Hematopoietic multipotent progenitor cell treated with erythropoietin and hydrocortisone succinate and interleukin-3 and kit ligand, for 15 days (in vitro differentiated cells): ENCODE data around the gene VGF.
A peak's percentile ranks its signal among the peaks of the same experiment; 100 is the strongest.

ENCODE experiments used
- DNase-seq: peaks from one replicate; pipeline ENCODE4 v3.0.0-alpha.2; 2015; ENCODE audit warnings: low spot score

Gene VGF

DNA sequence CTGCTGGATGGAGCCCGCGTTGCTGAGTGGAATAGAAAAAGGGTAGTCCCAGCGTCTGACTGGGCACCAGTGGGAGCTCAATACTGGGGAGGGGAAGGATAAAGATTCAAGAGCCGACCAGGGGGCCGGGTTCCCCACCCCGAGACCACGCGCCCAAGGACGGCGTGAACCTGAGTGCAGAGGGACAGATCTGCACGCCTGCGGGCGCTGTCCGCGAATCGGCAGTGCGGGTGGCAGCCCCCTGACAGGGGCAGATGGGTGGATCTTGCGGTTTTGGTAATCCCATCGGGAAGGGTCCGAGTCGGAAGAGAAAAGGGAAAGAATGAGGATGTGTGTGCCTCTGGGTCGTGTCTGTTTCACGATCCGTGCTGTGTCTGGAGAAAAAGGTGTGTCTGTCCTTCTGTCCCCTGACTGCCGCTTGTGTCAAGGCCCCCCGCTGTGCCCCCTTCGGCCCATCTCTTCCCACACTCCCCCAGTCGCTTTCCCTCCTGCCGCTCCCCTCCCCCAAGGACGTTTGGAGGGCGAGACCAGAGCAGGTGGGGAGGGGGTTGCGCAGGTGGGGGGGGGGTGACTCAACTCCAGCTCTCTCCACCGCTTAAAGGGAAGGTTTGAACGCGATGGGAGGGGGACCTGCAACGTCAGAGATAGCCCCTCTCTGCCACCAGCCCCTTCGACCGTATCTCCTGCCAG, 734 bp upstream of the VGF start:
- no peak for DNase-seq

DNA sequence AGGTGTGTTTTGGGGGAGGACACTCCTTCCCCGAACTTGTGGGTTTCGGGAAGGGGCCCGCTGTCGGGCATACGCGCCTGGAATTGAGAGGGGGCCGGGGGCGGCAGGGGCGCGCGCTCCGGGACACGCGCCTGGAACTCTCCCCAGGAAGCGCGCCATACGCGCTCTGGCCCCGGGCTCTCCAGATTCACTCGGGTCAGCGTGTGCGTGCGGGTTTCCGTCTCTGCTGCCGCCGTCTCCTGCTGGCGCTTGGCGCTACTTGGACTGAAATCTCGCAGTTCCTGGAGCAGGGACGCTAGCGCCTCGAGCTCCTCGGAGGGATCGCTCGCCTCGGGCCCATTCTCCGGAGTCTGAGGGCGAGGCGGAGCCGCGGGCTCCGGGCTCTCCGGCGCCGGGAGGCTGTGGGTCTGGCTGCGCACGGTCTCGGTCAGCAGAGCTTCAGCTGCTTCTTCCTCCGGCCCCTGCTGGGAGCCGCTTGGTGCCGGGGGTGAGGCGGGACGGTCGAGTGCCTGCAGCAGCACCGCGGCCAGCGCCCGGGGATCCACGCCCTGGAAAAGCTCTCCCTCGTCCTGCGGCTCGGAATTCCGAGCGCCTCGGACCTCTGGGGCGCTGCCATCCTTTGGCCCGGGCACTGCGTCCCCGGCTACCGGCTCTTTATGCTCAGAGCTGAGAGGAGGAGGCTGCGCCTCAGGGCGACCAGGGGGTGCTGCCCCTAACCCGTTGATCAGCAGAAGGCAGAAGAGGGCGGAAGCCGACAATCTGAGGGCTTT, 1.1 kb downstream of the VGF start:
- DNase-seq = no peak

DNA sequence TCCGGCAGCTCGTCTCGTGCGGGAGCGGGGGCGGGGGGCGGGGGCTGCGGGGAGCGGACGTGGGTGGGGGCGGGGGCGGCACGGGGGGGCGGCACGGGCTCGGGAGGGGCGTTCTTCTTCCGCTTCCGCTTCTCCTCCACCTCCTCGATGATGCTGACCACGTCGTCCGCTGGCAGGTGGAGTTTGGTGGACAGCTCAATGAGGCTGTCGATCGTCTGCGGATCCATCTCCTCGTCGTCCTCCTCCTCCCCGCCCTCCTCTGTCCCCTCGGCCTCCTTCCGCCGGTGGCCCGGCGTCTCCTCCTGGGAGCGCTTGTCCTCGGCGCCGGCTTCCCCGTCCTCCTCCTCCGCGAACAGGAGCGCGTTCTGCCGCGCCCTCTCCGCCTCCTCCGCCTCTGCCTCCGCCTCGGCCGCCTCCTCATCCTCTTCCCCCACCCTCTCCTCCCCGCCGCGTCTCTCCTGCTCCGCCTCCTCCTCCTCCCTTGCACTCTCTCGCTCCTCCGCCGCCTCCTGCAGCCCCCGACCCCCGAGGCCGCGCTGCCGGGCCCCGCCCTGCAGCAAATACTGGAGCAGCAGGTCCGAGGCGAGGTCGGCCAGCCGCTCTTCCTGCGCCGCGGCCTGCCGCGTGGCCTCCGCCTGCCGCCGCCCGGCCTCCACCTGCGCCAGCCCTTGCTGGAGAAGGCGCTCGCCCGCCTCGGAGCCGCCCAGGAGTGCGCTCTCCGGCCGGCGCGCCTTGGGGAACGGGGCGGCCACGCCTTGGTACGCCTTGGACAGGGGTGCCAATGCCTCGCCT, 1.9 kb downstream of the VGF start:
- no peak for DNase-seq

DNA sequence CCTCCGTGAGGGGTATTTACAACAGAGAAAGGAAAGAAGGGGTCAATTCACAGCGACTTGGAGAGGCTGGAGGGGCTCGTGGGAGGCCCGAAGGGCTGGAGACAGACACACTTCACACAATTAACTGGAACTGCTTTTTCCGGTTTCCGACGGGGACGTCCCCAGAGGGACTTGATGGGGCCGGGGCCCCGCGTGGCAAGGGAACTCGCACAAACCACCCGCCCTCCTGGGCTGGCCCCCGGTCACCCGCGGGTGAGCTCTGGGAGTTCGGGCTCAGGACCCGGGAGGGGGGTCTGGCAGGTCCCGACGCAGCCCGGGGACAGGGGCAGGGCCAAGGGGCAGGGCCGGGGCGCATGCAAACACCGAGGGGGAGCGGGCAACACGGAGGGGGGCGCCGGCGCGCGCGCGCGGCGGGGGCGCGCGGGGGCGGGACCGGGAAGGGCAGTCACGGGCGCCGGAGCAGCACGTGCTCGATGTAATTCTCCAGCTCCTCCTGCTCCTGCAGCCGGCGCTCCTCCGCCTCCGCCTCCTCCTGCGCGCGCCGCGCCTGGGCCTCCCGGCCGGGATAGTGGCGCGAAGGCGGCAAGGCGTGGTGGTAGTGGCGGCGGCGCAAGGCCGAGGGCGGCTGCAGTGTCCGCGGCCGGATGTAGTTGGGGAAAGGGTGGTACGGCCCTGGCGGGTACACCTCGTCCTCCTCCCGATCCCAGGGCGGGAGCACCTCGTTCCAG, 2.7 kb downstream of the VGF start:
- no peak for DNase-seq

DNA sequence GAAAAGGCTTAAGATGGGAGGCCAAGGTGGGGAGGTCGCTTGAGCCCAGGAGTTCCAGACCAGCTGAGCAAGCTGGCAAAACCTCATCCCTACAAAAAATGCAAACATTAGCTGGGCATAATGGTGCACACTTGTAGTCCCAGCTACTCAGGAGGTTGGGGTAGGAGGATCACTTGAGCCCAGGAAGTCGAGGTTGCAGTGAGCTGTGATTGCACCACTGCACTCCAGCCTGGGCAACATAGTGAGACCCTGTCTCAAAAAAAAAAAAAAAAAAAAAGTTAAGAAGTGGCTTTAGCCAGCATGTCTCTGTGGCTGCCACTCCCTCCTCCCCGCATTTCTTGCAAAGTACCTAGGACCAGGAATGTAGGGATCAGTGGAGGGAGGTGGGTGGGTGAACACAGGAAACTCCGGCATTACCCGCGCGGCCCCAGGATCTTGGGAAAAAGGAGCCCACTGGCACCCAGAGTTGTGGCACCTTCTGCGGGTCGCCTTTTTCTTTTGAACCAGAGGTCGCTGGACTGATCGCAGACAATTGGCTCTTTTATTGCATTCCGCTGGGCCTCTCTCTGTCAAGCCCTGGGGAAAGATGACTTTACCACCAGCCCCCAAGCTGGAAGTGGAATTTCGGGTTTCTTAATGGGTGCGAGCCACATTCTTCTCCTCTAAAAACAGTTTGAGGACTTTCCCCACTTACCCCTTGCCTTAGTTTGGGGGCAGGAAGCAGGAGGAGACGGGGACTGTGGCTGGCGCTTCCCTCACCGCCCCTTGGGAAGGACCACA, 3.5 kb downstream of the VGF start:
- DNase-seq = no peak

DNA sequence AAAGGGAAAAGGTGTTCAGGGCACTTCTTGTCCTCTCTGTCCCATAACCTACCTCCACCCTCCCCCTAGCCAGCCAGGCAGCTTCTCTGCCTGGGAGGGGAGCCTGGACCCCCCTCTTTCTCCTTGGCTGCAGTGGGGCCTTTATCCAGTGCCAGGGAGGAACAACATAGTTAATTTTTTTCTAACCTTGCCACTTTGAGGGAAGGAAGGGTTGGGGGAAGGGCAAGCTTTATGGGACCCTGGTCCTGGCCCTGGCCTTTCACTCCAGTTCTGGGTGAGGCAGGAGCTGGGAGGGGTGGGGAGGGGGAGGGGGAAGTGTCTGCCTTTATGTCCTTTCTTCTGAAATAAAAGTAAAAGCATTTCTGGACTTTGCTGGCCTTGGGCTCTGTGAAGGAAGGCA, 4.5 kb downstream of the VGF start:
- DNase-seq = no peak

DNA sequence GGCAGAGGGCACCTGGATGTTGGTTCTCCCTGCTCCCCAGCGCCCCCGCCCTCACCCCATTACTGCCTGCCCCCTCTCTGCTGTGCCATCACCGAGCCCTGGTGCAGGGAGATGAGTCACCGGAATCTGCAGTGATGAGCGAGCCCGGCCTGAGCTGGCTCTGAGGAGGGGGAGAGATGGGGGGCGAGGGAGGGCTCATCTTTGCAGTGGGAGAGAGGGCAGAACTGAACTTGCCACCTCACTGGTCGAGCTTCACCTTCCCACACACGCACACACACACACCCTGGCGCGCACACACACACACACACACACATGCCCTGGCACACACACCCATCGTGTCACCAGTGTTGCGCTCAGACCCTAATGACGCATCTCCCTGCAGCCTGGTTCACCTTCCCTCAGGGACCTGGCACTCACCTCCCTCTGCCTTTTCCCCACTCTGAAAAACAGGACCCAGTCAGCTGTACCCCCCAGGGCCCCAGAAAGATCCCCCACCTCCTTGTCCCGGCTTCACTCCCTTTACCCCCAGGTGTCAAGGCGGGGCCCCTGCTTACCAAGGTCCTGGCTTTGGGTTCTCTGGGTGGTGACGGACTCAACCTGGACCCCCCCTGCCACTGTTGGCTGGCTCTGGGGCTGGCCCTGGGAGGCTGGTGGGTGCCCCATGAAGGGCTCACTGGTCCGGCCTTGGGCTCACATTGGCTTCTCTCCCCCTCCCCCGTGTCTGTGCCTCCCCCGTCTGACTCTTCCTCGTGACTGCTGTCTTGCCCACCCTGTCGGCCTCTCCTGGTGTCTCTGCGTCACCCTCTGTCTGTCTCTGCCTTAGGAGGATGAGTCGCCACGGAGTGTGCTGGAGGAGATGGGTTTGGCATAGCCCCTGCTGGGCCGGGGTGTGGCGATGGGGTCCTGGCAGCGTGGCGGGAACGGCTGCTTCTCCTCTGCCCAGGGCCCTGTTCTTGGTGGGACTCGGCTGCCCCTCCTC, 5.4 kb downstream of the VGF start:
- no peak for DNase-seq

DNA sequence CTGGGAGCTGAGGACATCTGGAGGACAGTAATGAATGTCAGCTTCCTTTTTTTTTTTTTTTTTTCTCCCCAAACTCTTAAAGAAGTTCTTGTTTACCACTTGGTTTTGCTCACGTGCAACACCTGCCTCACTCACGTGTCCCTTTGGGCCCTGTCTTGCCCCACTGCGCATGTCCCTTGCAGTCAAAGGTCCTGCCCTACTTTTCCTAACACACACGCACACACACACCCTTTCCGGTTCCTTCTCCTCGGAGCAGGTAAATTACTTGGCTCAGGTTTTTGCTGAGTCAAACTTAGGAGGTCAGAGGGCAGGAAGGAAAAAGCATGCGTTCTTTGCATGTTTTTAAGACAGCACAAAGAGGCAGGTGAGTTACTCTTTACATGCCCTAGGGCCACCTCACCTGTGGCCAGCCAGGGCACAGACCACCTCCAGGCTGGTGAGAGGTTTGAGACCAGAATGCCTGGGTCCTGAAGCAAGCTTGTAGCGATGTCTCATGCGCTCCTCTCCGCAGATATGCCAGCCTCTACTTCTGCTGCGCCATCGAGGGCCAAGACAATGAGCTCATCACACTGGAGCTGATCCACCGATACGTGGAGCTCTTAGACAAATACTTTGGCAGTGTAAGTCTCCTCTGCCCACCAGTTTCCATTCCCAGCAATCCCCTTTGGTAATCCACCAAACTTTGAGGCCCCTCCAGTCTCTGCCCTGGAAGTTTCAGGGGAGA, 8.3 kb downstream of the VGF start:
- DNase-seq = no peak

DNA sequence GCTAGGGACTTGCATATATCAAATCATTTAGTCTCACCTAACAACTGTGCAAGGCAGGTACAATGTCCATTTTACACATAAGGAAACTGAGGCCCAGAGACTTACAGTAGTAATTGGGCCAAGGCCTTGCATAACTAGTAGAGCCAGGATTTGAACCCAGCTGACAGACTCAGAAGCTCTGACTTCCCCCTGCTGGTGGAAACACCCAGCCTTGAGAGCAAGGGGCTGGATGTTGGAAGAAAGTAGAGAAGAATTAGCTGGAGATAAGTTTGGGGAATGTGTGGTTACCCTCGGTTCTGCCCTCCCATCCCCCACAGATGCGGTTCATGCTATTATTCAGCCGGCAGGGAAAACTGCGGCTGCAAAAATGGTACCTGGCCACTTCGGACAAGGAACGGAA, 9.1 kb downstream of the VGF start:
- DNase-seq = no peak

DNA sequence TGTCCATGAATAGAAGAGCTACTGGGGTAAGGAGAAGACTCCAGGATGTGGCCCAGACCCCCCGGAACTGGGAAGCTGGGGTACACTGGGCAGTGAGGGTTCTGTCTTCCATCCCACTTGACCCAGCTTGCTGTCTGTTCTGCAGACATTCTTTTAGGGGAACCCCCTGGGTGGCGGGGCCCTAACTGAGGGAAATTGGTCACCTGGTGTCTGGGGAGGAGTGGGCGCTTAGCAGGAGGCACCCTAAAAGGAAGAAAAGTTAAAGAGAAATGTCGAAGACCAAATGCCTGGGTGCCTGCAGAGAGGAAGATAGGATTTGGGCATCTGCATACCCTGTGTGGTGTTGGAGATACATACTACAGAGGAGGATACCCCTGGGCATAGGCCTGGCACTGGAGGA, 10.1 kb downstream of the VGF start:
- DNase-seq = no peak

DNA sequence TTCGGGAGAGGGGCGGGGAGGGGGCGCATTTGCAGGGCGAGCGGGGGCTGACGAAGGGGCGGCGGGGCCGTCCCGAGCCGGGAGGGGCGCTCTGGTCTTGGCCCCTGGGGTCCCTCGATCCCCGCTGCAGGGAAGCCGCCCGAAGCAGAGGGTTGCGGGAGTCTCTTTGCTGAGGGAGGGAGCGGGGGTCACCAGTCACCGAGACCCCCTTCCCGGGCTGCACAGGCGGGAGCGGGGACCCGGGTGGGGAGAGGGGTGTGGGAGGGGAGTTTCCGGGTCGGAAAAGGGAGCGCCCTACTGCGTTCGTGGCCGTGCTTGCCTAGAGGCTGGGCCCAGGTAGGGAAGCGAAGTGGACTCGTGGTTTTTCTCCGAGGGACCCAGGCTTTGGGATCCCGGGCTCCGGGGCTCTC, 10.7 kb downstream of the VGF start:
- no peak for DNase-seq

DNA sequence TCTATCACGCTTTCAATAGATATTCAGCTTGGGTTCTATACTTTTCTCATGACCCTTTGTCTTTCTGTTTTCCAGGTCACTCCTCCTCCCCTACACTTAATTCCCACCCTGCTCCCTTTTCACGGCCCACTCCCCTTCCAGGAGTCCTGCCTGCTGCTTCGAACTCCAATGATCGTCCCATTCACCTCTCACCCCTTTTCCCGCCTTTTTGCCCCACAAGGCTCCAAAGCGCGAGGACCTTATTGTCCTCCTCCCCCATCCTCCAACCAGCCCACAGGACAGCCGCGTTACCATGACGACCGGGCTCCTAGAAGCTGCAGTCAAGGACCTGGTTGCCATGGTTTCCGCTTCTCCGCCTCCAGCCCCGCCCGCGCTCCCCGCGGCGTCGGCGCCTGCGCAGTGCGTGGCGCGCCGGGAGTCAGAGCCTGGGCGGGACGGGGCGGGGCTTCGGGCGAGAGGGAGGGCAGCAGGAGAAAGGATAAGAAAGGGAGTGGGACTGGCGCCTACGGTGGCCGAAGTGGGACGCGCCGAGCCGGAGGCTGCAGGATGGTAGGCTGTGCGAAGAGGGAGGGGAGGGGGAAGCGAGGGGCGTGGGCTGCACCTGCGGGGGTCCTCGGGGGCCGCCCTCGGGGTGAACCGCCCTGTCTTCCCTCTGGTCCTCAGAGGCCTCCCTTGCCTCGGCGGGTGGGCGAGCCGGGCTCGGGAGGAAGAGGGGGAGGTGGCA, 11.2 kb downstream of the VGF start, which contains the start of gene AP1S1:
AP1S1 (plus strand) TSS at position 508 of the 724 bp plus-strand sequence; CDS start at position 547, 39 bp downstream.
- DNase-seq = peak; percentile 92

DNA sequence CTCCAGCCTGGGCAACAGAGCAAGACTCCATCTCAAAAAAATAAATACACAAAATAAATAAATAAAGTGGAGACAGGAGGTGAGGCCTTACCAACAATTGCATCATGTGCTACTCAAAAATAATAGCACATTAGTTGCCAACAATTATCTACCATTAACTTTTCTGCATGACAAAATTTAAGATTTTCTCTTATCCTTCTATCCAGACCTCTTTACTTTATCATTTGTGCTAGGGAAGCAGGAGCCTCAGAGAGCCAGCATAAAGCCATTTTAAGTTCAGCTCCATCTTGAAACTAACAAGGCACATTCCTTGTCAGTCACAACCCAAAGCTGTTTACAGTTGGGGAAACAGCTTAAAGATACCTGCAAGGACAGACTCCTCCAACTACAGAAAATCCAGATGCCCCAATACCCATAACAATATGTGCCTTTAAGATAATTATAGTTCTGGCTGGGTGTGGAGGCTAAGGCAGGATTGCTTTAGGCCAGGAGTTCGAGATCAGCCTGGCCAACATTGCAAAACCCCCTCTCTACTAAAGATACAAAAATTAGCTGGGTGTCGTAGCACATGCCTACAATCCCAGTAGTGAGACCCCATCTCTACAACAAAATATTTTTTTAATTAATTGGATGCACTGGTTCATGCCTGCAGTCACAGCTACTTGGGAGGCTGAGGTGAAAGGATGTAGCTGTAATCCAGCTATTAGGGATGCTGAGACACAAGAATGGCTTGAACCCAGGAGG, 13.3 kb downstream of the VGF start:
- no peak for DNase-seq

DNA sequence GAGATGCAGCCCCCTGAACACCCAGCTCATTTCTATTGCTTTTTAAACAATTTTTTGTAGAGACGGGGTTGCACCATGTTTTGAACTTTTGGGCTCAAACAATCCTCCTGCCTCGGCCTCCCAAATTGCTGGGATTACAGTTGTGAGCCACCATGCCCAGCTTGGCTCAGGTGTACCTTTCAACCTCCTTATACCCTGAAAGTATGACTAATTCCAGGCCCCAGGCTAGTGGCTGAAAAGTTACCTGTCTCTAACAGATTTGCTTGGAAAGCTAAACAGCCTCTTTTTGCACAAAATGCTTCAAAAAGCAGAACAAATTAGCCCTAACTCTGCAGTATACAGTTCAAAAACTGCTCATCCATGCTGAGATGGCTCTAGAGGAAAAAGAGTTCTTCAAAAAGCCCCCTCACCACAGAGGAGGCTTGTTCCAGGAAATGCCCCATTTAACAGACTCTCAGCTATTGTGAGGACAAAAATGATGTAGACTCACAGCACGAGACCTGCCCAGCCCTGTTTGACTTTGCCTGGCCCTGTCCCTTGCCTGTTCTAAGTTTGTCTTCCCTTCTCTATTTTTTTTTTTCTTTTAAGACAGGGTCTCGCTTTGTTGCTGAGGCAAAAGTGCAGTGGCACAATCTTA, 24.5 kb downstream of the VGF start:
- DNase-seq = no peak

DNA sequence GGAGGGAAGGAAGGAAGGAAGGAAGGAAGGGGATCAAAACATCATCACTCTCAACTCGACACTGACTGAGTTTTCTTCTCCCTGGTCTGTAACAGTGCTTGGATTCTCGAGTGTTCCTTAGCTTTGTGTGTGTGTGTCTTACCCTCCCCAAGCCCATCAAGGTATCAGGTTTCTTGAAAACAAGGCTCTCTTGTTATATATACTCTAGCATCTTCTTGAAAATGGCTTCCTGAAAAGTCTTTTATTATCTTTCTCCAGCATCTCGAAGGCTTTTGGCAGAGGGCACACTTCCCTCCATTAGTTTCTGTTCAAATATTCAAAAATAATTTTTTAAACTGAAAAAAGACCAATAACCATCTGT, 25.1 kb downstream of the VGF start:
- DNase-seq = no peak

DNA sequence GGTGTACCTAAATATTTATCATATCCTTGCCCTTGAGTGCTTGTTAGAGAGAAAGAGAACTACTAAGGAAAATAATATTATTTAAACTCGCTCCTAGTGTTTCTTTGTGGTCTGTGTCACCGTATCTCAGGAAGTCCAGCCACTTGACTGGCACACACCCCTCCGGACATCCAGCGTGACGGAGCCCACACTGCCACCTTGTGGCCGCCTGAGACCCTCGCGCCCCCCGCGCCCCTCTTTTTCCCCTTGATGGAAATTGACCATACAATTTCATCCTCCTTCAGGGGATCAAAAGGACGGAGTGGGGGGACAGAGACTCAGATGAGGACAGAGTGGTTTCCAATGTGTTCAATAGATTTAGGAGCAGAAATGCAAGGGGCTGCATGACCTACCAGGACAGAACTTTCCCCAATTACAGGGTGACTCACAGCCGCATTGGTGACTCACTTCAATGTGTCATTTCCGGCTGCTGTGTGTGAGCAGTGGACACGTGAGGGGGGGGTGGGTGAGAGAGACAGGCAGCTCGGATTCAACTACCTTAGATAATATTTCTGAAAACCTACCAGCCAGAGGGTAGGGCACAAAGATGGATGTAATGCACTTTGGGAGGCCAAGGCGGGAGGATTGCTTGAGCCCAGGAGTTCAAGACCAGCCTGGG, 27.0 kb downstream of the VGF start:
- peak; percentile 63 for DNase-seq

DNA sequence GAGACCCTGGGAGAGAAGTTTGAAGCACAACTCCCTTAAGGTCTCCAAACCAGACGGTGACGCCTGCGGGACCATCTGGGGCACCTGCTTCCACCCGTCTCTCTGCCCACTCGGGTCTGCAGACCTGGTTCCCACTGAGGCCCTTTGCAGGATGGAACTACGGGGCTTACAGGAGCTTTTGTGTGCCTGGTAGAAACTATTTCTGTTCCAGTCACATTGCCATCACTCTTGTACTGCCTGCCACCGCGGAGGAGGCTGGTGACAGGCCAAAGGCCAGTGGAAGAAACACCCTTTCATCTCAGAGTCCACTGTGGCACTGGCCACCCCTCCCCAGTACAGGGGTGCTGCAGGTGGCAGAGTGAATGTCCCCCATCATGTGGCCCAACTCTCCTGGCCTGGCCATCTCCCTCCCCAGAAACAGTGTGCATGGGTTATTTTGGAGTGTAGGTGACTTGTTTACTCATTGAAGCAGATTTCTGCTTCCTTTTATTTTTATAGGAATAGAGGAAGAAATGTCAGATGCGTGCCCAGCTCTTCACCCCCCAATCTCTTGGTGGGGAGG, 27.6 kb downstream of the VGF start:
- no peak for DNase-seq
